Coronary artery (tissue), 2 donors: ENCODE data around the gene GSTM5.

Source experiments
- DNase-seq: peaks from one replicate; pipeline ENCODE4 v3.0.0-alpha.2; 2017; ENCODE audit warnings: low spot score
- H3K27ac ChIP-seq, 2 donors: fragments of 200-600 bp; sonication (generic); one replicate each; pipeline ENCODE4 v1.5.1; 2016 to 2019
- H3K4me3 ChIP-seq: fragments of 200-600 bp; sonication (generic); 2 replicates; pipeline ENCODE4 v1.5.1; 2016; ENCODE audit warnings: mild to moderate bottlenecking, moderate library complexity
- TF ChIP-seq, protein P1 (sequence below): fragments of 200-600 bp; sonication (generic); IDR thresholded peaks from one replicate; pipeline ENCODE4 v1.5.1; 2019; ENCODE audit warnings: antibody characterized with exemption

The GSTM5 gene

DNA sequence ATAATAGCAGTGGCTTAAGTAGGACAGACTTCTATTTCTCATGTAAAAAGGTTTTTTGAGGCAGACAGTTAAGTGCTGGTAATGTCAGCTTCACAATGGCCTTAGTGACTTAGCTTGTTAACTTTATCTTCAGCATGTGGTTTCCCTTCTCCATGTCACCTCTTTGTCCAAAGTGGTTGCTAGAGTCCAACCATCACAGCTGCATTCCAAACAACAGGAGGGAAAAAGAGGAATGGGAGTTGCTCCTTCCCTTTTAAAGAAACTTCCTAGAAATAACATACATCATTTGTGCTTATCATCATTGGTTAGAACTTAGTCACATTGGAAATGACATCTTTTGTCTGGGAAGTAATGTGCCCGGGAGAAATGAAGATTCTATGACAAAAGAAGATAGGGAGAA lies 9.9 kb downstream of the GSTM5 start:
- DNase-seq: no peak
- Histone ChIP-seq H3K4me3 (no peak overlapping the region), H3K27ac (no peak overlapping the region)
- TF ChIP-seq, protein P1, sequence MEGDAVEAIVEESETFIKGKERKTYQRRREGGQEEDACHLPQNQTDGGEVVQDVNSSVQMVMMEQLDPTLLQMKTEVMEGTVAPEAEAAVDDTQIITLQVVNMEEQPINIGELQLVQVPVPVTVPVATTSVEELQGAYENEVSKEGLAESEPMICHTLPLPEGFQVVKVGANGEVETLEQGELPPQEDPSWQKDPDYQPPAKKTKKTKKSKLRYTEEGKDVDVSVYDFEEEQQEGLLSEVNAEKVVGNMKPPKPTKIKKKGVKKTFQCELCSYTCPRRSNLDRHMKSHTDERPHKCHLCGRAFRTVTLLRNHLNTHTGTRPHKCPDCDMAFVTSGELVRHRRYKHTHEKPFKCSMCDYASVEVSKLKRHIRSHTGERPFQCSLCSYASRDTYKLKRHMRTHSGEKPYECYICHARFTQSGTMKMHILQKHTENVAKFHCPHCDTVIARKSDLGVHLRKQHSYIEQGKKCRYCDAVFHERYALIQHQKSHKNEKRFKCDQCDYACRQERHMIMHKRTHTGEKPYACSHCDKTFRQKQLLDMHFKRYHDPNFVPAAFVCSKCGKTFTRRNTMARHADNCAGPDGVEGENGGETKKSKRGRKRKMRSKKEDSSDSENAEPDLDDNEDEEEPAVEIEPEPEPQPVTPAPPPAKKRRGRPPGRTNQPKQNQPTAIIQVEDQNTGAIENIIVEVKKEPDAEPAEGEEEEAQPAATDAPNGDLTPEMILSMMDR: no peak

DNA sequence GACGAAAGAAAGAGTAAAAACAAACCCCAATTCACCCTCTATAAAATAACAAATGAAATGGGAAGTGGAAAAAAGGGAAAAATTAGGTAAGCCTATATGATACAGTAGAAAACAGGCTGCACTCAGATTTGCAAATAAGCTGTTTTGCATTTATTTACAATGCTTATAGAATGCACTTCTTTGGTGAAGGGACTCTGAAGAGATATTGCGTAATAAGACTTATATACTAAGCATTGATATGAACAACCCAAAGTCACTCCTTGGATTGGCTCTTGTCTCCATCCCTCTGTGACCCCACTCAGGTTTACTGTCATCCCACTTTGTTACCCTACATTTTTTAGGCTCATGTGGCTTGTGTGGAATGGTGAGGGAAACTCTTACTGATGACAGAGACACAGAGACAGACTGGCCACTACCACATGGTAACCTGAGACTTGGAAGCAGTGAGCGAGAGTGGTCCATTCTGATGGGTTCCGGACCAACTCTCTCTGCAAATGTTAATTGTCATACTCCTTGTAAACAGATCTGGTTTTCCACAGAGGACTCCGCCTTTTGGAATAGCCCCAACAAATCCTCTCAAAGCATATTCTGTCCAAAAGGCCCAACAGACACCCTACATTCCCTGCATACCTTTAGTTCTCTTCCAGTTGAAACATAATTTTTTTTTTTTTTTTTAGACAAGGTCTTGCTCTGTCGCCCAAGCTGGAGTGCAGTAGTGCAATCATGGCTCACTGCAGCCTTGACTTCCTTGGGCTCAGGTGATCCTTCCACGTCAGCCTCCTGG lies 11.0 kb downstream of the GSTM5 start:
- DNase-seq: no peak
- Histone ChIP-seq H3K4me3 (no peak overlapping the region), H3K27ac (no peak overlapping the region)
- TF ChIP-seq, protein P1: no peak

DNA sequence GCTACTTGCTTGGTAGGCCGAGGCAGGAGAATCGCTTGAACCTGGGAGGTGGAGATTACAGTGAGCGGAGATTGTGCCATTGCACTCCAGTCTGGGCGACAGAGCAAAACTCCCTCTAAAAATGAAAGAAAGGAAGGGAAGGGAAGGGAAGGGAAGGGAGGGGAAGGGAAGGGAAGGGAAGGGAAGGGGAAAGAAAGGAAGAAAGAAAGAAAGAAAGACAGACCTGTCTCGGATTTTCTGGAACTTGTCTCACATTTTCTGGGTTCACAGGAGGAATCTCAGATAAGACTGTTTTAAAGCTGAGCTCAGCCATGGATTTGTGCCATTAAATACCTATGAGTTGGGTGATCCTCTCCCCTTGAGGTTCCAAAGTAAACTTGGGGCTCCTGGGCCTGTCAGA lies 12.9 kb downstream of the GSTM5 start:
- TF ChIP-seq, protein P1: no peak
- DNase-seq: no peak
- H3K27ac ChIP-seq: no peak overlapping the region
- H3K4me3 ChIP-seq: no peak overlapping the region

DNA sequence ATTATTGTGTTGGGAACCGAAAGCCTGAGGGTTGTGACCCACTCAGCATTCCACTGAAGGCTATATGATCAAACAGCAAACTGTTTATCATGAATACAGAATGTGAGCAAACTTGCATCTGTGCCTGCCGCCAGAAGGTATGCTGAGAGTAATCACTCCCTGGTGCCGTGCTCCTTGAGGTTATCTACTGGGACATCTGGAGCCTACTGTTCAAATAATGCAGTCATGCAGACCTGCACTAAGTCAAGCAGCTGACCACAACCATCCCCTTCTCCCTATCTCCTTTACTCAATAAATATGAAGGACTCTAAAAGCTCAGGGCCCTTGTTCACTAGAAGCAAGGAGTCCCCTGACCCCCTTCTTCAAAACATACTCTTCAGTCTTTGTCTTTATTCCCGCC lies 13.5 kb downstream of the GSTM5 start:
- TF ChIP-seq, protein P1: no peak
- H3K4me3 ChIP-seq: no peak overlapping the region
- DNase-seq: no peak
- H3K27ac ChIP-seq: no peak overlapping the region

DNA sequence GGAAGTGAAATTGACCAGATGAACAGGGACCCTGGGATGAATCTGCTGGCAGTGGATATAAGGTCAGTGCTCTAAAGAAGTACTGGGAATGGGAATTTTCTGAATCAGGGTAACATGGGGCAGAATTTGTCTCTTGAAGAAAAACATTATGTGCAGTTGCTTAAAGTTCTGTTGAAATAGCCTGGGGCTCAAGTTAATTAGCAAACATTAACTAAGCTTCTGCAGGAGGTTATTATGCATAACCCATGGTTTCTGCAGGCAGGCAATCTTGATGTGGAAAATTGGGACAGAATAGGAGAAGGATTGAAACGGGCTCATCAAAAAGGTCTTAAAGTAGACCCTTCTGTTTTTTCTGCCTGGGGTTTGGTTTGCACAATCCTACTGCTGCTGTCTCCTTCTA lies 14.0 kb downstream of the GSTM5 start:
- Histone ChIP-seq H3K27ac (no peak overlapping the region), H3K4me3 (no peak overlapping the region)
- TF ChIP-seq, protein P1: no peak

DNA sequence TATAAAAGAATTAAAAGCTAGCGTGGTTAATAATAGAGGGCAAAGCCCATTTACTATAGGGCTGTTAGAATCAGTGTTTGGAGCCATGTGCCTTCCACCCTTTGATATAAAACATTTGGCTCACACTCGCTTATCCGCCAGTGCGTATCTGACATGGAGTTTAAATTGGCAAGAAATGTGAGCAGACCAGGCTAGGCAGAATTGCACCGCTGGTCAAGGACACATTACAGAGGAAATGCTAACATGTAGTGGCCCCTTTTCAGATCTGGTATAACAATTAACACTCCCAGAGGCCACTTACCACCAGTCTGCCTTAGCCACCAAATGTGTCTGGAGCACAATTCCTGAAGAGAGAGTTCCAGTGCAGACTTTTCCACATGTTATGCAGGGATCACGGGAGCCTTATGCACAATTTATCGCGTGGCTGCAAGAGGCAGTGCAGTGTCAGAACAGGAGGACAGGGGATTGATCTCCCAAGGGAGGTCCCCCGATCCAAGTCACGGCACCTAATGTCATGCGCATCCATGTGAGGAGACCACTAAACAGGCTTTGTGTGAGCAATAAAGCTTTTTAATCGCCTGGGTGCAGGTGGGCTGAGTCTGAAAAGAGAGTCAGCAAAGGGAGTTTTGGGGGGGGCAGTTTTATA lies 14.8 kb downstream of the GSTM5 start:
- Histone ChIP-seq H3K4me3 (no peak overlapping the region), H3K27ac (no peak overlapping the region)
- TF ChIP-seq, protein P1: no peak
- DNase-seq: no peak

More for the DNA sequence above, 14.0 kb downstream of the GSTM5 start:
- no peak for DNase-seq

DNA sequence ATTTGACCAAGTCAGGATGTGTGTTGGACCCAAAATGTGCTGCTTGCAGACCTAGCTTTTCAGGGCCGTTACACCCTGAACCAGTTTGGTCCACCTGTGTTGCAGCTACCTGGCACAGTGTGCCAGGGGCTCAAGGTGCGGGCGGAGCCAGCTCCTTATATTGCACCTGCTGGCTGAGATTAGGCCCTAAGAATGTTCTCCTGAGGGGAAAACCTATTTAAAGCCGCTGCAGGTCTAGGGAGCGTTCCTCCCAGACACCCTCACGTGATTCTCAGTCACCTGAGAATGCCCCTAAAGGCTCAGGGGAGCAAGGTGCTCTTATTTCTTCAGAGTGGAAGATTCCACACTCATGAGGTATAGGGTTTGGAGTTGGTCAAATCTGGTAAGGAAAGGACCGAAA lies 16.8 kb downstream of the GSTM5 start:
- Histone ChIP-seq H3K4me3 (no peak overlapping the region), H3K27ac (no peak overlapping the region)
- TF ChIP-seq, protein P1: no peak
- DNase-seq: no peak
